Measurements from ENCODE around the gene GNGT2. TPM values are rescaled to one million over a fixed set of nuclear protein-coding genes. Genes with fewer than 3 reads are reported as not detected.

Gene GNGT2
- polyA plus RNA-seq, 1 donor from 2014 or later: not detected

GRCh38 chr17:49234509-49235080, 24.2 kb upstream of the GNGT2 start:
- Histone ChIP-seq H3F3A (ENCODE audit: insufficient read depth, low read length, poor library complexity, severe bottlenecking) (no peaks in the 10 kb centered on the region), H3K4me3 (ENCODE audit: low read length) (no peak overlapping the region), H3K27me3 (ENCODE audit: insufficient read depth, low read depth, low read length) (peaks cover 21% of the 10 kb centered on the region), H3K9ac (ENCODE audit: low read length) (no peak overlapping the region), H4K20me1 (ENCODE audit: insufficient read depth) (no peaks in the 10 kb centered on the region), H3K4me2 (ENCODE audit: low read length) (no peak overlapping the region), H2AFZ (ENCODE audit: low read depth, low read length) (no peak overlapping the region), H3K36me3 (ENCODE audit: insufficient read depth, low read length) (no peaks in the 10 kb centered on the region), H3K27ac (ENCODE audit: low read length) (no peak overlapping the region), H3K9me2 (ENCODE audit: insufficient read depth, low read length) (no peaks in the 10 kb centered on the region), H3K79me2 (replicated peaks; ENCODE audit: insufficient read depth, low read length) (no peaks in the 10 kb centered on the region), H3K9me3 (ENCODE audit: low read length) (no peaks in the 10 kb centered on the region)
- TF ChIP-seq SMC3 (conservative IDR thresholded peaks at IDR 0.05; ENCODE audit: poor library complexity) (no peak), EP300 (conservative IDR thresholded peaks at IDR 0.05; ENCODE audit: poor library complexity, severe bottlenecking) (no peak), CTCF (IDR thresholded peaks at IDR 0.05; ENCODE audit: poor library complexity, severe bottlenecking) (no peak), TAF1 (IDR thresholded peaks at IDR 0.05; ENCODE audit: low read depth) (no peak), RAD21 (conservative IDR thresholded peaks at IDR 0.05) (no peak), REST (IDR thresholded peaks at IDR 0.05; ENCODE audit: borderline replicate concordance) (no peak), POLR2AphosphoS5 (IDR thresholded peaks at IDR 0.05) (no peak), MXI1 (conservative IDR thresholded peaks at IDR 0.05; ENCODE audit: poor library complexity, severe bottlenecking) (no peak)

DNA sequence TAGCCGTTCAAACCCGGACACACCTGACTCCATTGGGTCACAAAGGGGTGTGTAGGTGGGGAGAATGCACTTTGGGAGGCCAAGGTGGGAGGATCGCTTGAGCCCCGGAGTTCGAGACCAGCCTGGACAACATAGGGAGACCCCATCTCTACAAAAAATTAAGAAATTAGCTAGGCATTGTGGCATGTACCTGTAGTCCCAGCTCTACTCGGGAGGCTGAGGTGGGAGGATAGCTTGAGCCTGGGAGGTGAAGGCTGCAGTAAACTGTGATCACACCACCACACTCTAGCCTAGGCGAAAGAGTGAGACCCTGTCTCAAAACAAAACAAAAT, 21.2 kb upstream of the GNGT2 start:
- TF ChIP-seq CTCF (IDR thresholded peaks at IDR 0.05; ENCODE audit: poor library complexity, severe bottlenecking) (no peak), POLR2AphosphoS5 (IDR thresholded peaks at IDR 0.05) (no peak), EP300 (conservative IDR thresholded peaks at IDR 0.05; ENCODE audit: poor library complexity, severe bottlenecking) (no peak), TAF1 (IDR thresholded peaks at IDR 0.05; ENCODE audit: low read depth) (no peak), SMC3 (conservative IDR thresholded peaks at IDR 0.05; ENCODE audit: poor library complexity) (no peak), MXI1 (conservative IDR thresholded peaks at IDR 0.05; ENCODE audit: poor library complexity, severe bottlenecking) (no peak), RAD21 (conservative IDR thresholded peaks at IDR 0.05) (no peak), EZH2 (IDR thresholded peaks at IDR 0.05; ENCODE audit: borderline replicate concordance, insufficient read depth, low read length, poor library complexity, severe bottlenecking) (no peak), REST (IDR thresholded peaks at IDR 0.05; ENCODE audit: borderline replicate concordance) (no peak)
- H3K9me3 ChIP-seq (ENCODE audit: low read length): no peaks in the 10 kb centered on the region
- H3K4me2 ChIP-seq (ENCODE audit: low read length): no peak overlapping the region
- H3K4me3 ChIP-seq (ENCODE audit: low read length): peak overlapping the region; percentile 70
- peaks cover 48% of the 10 kb centered on the region for H3K27me3 ChIP-seq (ENCODE audit: insufficient read depth, low read depth, low read length)
- H3K9ac ChIP-seq (ENCODE audit: low read length): no peak overlapping the region
- H3K79me2 ChIP-seq (replicated peaks; ENCODE audit: insufficient read depth, low read length): no peaks in the 10 kb centered on the region
- H3K27ac ChIP-seq (ENCODE audit: low read length): no peak overlapping the region
- no peaks in the 10 kb centered on the region for H3K36me3 ChIP-seq (ENCODE audit: insufficient read depth, low read length)
- H3K9me2 ChIP-seq (ENCODE audit: insufficient read depth, low read length): no peaks in the 10 kb centered on the region
- H4K20me1 ChIP-seq (ENCODE audit: insufficient read depth): no peaks in the 10 kb centered on the region
- H3F3A ChIP-seq (ENCODE audit: insufficient read depth, low read length, poor library complexity, severe bottlenecking): no peaks in the 10 kb centered on the region
- no peak overlapping the region for H2AFZ ChIP-seq (ENCODE audit: low read depth, low read length)

Measured in neural cell (in vitro differentiated cells).